ENCODE results near the gene CNOT6L.
A peak's percentile ranks its signal among the peaks of the same experiment; 100 is the strongest.

The CNOT6L gene

GRCh38 chr4:77712675-77713074 is 106.5 kb downstream of the CNOT6L start:
- DNase-seq (ENCODE audit: low read depth) = no peak

- DNase-seq (ENCODE audit: low read depth) = no peak
Observed at GRCh38 chr4:77711469-77711868, 107.7 kb downstream of the CNOT6L start.

- DNase-seq (ENCODE audit: low read depth) = no peak
Observed at GRCh38 chr4:77710684-77711083, 108.5 kb downstream of the CNOT6L start.

- DNase-seq (ENCODE audit: low read depth) = no peak
Observed at GRCh38 chr4:77710059-77710458, 109.1 kb downstream of the CNOT6L start.

- DNase-seq (ENCODE audit: low read depth) = no peak
Observed at GRCh38 chr4:77706717-77707116, 112.5 kb downstream of the CNOT6L start.

GRCh38 chr4:77703666-77704065 is 115.5 kb downstream of the CNOT6L start:
- DNase-seq (ENCODE audit: low read depth) = no peak

GRCh38 chr4:77701121-77701520 is 118.0 kb downstream of the CNOT6L start:
- no peak for DNase-seq (ENCODE audit: low read depth)

GRCh38 chr4:77699731-77700210 is 119.4 kb downstream of the CNOT6L start:
- DNase-seq (ENCODE audit: low read depth) = peak; percentile 38

- peak; percentile 27 for DNase-seq (ENCODE audit: low read depth)
Observed at GRCh38 chr4:77697860-77698590, 121.1 kb downstream of the CNOT6L start.

- peak; percentile 57 for DNase-seq (ENCODE audit: low read depth)
Observed at GRCh38 chr4:77695774-77696173, 123.4 kb downstream of the CNOT6L start.

- no peak for DNase-seq (ENCODE audit: low read depth)
Observed at GRCh38 chr4:77692847-77693432, 126.2 kb downstream of the CNOT6L start.

- DNase-seq (ENCODE audit: low read depth) = no peak
Observed at GRCh38 chr4:77681792-77682191, 137.4 kb downstream of the CNOT6L start.

GRCh38 chr4:77676842-77677241 is 142.3 kb downstream of the CNOT6L start:
- no peak for DNase-seq (ENCODE audit: low read depth)

- no peak for DNase-seq (ENCODE audit: low read depth)
Observed at GRCh38 chr4:77671051-77671450, 148.1 kb downstream of the CNOT6L start.

GRCh38 chr4:77669946-77670590 is 149.1 kb downstream of the CNOT6L start:
- DNase-seq (ENCODE audit: low read depth) = no peak

GRCh38 chr4:77665381-77666069 is 153.6 kb downstream of the CNOT6L start:
- DNase-seq (ENCODE audit: low read depth) = no peak

Measured in GM04503 (cell line).